GM10847 (cell line): ENCODE data around the gene CPEB3.

Source experiments
- POLR2A ChIP-seq: IDR thresholded peaks from 2 replicates; pipeline ENCODE4 v1.6.1; 2011; ENCODE audit not compliant: insufficient read length; ENCODE audit errors: extremely low read depth

CPEB3 gene

DNA sequence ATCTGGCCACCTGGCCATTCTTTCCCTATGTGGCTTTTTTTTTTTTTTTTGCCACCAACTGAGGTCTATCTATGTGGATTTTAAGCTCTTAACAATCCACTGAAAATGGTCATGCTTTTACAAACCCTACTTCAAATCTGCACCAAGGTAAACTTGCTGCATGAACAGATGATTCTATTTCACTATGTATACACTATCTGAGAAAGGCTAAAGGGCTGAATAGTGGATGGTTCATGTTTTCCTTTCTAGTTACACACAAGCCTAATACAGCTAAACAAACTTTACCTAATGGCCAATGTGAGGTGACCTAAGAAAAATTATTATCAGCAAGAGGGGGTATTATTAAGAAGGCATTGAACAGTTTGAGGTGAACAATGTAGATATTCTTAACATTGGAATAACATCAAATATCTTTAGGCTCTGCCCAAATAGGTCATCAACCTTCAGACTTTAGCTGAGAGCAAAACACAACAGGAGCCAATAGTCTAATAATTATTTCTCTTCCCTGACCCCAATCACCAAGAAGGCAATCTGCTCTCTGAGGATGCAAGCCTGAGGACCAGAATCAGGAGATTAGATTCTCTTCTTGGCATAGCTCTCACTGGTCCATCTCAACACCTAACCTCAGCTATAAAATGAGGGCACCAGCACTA lies 160.1 kb downstream of the CPEB3 start:
- TF ChIP-seq POLR2A, result no peak

DNA sequence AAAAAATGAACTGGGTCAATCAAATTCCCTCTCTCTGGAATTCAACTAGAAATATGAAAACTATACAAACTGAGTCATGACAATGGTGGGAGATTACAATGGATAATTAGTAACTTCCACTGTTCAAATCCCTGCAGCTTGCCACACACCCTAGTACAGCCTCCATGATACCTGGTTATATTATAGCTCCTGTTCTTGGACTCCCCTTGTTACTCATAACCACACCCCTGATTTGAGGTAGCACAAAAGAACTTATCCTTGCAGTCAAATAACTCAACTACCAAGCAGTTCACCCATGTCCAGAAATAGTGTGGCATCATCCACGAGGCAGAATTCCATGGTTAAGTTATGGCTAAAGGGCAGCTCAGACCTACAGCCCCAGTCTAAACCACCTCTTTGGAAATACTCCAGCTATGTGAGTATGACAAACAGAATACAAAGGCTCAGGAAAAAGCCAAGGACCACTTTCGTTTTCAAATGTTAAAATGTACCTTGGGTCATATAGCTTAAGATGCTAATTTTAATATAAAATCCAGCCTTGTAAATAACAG lies 164.7 kb downstream of the CPEB3 start:
- TF ChIP-seq POLR2A, result no peak

DNA sequence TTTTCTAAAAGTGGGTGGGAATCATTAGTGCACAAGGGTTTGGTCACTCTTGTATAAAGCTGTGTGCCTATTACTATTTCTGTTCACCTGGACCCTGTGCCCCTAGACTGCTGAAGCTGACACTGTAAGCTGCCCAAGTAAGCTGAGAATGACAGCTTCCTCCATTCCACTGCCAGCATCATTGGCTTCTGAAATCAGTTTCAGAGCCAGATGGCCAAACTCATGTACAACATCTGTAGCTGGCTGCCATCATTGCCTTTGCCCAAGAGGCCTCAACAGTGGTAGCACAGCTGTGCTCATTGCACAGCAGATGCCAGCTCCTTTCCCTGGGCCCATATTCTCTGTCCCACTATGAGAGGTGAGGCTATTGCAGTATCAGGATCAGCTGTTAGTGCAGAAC lies 165.7 kb downstream of the CPEB3 start:
- no peak for TF ChIP-seq POLR2A

DNA sequence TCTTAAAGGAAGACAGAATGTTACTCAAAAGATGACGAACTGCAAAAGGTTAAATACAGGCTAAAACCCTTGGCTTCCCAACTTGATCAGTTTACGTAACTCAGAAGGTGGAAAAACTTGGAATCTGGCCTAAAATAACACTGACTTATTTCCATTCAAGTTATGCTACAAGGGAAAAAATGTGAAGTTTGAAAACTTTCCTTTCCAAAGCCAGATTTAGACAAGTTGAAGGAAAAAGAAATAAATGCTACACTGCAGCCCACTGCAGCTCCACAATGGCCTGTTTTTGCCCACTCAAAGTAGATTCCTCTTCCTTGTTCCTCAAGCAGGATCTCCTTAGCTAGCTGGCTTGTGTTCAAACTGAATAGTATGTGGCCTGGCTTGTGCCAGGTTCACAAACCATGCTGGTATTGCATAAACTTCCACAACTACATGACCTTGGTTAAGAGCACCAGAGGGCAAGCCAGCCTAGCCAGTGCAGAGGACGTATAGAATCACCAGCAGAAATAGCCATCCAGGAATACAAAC lies 166.2 kb downstream of the CPEB3 start:
- TF ChIP-seq POLR2A, result no peak

DNA sequence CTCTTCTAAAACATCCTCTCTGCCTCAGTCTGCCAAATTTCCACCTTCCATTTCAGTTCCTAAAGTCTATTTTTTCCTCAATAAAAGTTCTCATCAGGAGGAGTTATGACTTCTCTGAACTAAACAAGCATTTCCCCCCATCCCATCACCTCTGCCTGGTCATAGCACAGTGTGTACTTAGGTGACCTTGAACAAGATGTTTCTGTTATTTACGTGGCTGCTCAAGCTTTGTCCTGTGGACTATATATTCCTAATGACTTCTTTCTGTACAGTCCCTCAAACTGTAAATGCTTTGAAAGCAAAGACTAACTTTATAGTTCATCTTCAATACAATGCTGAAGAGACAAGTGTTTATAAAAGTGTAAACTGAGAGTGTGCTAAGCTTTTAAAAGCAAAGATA lies 166.9 kb downstream of the CPEB3 start:
- no peak for TF ChIP-seq POLR2A

DNA sequence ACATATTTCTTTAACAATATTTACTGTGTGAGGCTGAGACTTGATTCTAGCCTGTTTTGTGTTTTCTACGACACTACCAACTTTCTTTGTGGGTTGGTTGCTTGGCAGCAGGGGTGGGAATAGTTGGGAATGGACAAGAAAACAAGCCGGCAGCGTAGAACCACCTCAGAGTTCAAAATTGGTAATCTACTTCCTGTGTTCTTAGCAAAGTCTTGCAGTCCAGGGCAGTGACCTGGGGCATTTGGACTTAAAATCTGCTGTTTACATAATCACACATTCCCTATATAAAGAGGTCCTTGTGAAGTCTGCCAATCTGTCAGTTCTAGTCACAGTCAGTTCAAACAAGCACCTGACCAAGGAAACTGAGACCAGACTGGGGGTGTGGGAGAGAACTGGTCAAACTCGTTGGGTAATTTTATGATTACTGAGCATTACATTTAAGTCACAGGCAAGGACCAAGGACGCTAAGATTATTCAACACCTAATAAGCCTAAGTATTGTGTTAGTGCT lies 167.9 kb downstream of the CPEB3 start:
- no peak for TF ChIP-seq POLR2A

DNA sequence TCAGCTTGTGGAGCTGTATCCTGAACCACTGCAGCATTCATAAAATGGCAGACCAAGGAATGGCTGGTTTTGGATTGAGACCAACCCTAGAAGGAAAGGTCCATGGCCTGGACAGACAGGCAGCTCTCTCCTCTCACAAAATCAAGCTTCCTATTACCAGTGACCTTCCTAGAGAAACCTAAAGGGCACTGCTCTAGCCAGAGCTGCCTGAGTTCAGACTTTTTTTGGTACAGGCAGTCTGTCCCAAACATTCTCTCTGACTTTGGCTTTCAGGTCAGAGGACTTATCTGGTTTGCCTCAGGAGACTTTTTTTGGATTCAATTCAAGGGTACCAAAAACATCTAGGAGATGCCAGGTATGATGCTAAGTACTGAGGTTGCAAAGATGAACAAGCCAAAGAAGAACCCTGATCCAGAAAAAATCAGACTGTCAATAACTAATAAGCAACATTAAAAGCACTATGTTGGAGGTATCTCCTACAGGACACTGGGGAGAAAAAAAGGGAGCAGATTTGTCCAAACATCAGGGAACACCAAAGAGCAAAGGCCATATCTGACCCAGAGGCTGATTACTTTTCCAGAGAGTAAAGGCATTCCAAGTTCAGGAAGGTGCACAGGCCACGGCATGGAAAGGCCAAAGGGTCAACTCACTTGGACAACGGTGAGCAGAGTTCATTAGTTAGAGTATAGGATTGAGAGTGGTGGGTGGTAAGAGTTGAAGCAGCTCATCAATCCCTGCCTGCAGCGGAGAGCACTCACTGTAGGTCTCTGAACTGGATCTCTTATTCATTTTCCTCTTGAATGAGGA lies 169.0 kb downstream of the CPEB3 start:
- TF ChIP-seq POLR2A, result no peak

DNA sequence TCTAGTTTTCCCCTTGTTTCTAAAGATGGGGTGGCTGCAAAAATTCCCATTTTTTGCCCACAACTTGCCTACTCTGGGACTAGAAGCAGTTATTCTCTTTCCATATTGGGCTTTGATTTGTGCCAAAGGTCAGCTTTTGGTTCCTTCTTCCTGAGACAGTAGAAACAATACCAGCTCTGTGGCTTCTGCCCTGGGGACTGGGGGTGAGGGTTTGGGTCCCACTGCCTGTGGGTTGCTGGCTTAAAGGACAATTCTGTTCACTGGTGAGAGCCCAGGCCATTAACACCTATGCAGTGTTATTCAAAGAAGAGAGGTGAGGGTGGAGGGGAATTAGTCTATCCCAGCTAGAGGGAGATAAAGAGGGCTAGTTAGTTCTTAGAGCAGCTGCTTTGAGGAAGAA lies 171.5 kb downstream of the CPEB3 start:
- no peak for TF ChIP-seq POLR2A

DNA sequence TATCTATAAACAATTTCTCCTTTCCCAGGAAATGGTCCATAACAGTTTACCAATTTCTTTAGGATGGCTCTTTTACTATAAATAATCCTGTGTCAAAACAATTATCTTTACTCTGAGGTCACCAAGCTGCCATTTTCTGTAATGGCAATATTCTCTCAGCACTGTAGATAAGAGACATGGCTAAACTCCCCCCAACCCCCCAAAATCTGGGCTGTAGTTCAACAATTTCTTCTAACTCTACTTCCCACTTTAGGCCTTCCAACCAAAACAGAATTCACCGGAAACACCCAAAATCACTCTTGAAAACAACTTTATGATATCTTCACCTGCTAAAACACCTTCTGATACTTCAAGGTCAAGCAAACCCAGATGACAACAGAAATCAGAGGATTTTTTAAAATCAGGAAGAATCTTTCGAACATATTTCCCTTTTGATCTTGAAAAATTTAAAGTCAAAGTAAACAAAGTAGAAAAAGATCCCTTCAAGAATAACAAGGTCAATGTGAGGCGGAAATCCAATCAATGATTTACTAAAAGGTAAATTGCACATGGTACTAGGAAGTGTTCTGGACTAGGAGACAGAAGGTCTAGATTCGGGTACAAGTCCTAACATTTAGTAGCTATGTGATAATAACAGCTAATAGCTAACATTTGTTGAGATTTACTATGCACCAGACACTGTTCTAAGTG lies 176.8 kb downstream of the CPEB3 start:
- no peak for TF ChIP-seq POLR2A

DNA sequence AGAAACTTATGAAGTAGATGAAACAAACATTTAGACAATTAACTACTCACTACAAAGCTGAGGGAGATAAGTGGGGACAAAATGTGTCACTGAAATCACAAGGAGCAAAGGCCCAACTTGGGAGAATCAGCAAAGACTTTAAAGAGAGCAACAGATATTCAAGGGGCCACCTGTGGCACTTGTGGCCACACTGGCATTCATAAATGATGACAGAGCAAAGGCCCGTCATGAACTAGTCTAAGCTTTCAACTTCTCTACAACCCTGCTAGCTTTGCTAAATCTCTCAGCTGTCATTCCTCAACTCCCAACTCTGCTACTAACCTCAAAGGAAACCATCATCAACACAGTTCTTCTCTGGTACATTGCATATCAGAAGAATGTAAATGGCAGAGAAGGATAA lies 178.4 kb downstream of the CPEB3 start:
- no peak for TF ChIP-seq POLR2A

DNA sequence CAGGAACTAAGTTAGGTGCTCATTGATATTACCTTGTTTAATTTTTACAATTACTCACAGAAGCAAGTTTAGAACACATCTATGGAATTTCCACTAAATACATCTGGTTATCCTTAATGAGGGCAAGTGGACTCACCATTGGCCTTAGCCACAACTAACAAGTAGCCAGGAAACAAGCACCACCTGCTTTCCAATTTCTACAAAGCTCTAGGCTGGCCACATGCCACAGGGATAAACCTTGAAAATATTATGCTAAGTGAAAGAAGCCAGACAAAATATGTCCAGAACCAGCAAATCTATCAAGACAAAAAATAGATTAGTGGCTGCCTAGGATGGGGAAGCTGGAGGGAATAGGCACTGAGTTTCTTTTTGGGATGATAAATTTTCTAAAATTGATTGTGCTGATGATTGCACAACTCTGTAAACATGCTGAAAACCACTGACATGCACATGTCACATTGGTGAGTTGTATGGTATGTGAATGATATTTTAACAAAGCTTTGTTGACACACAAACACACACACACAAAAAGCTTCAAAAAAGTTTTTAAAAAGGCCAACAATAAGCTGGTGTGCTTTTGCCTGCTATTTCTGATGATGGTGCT lies 179.4 kb downstream of the CPEB3 start:
- no peak for TF ChIP-seq POLR2A

DNA sequence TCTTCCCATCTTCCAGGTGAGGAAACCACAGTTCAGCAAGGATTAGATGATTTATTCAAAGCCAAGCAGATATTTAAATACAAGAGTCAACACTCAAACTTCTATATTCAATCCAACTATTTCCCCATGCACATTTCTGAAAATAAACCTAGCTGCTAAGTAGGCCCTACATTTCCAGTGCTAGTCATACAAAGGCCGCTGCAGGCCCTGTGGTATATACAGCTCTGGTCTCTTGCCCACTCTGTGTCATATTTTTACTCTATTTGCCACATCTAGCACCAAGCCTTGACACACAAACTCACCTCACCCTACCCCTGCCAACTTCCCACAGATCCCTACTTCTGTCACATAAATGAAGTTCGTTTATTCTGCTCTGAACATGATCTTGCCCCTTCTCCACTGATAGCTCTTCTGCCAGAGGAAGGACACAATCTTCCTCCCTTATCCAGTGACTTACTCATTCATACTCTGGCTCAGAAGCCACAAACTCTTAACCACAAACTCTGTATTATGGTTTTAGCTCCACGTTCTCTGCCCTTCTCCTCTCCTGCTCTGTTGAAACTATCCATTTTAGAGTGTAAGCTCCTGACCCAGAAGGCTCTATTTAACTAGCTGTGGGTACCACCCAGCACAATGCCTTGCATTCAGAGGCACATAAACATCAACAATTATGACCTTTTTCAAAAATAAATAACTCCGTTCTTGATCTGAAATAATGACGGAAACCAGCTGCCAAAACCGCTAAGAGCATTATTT lies 180.7 kb downstream of the CPEB3 start:
- TF ChIP-seq POLR2A, result no peak

DNA sequence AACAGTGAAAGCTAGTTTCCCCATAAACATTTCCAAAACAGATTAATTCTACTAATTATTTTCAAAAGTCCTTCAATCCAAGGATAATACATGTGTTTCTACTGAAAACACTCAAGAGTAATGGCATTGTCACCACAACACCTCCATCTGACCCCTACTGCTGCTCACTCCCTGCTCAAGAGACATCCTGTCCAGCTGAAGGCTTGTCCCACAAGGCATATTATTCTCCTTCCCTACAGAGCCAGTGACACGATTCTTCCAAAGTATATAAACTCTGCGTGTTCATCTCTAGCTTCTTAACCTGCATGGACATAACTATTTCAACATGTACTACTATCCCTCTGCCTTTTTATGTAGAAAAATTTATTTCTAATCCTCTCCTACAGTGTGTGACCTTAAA lies 182.1 kb downstream of the CPEB3 start:
- TF ChIP-seq POLR2A, result no peak

DNA sequence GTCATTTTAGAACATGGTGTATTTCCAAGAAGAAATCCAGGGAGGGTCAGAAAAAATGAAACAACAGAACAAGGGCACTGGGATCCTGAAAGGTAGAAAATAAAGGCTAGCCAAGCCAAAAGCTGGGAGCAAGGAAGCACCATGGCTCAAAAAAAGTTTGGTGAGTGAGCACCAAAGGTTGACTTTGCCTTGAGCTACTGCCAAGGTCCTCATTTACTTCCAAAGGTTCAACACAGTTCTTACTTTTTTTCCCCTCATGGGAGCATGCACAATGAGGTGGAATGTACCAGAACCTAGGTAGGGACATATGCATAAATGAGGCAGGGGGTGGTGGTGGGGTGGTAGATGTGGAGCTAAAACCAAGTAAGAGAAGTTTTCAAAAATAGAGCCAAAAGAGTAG lies 182.8 kb downstream of the CPEB3 start:
- TF ChIP-seq POLR2A, result no peak

DNA sequence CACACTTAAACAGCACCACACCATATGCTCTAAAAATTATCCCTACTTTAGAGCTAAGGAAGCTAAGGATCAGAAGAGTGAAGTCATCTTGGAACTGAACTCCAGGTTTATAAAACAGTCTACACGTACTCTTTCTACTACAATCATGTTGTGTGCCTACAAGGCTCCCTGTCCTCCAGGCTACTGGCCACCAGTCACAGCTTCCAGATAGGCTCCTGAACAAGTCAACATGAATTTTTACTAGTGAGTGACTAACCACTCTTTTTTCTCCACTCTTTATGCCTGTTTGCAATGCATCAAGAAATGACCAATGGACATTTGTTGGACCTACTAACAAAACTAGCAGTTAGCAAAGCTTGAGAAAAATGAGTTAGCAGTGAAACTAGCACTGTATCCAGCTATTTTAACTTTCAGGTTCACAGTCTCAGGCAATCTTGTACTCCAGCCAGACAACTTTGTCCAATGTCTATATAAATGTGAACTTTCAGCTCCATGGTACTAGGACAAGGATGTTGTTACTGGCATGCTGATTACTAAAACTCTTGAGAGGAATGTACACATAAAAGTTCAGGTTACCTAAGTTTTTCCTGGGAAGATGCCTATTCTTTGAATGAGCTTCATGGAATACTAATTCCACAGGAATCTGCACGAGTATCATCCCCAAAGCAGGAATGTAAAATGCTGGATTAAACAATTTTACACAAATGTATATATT lies 187.3 kb downstream of the CPEB3 start:
- no peak for TF ChIP-seq POLR2A
